GM18526 (cell line): ENCODE results near the gene DMGDH.

Experiments
- POLR2A ChIP-seq: IDR thresholded peaks from 3 replicates; pipeline ENCODE4 v1.6.1; 2011; ENCODE audit not compliant: insufficient read length; ENCODE audit errors: extremely low read depth

Gene DMGDH

GRCh38 chr5:79032031-79032695 is 37.3 kb downstream of the DMGDH start:
- TF ChIP-seq POLR2A: no peak

GRCh38 chr5:79031485-79031867 is 38.0 kb downstream of the DMGDH start:
- TF ChIP-seq POLR2A: no peak

GRCh38 chr5:79030663-79031484 is 38.6 kb downstream of the DMGDH start:
- TF ChIP-seq POLR2A: no peak

GRCh38 chr5:79025054-79025472 is 44.4 kb downstream of the DMGDH start:
- TF ChIP-seq POLR2A: no peak

- no peak for TF ChIP-seq POLR2A
Measured at GRCh38 chr5:79023947-79024346, 45.5 kb downstream of the DMGDH start.

GRCh38 chr5:79023348-79023747 is 46.1 kb downstream of the DMGDH start:
- no peak for TF ChIP-seq POLR2A

- TF ChIP-seq POLR2A: no peak
Measured at GRCh38 chr5:79022771-79023170, 46.7 kb downstream of the DMGDH start.

- no peak for TF ChIP-seq POLR2A
Measured at GRCh38 chr5:79021753-79022152, 47.7 kb downstream of the DMGDH start.

- no peak for TF ChIP-seq POLR2A
Measured at GRCh38 chr5:79020861-79021561, 48.5 kb downstream of the DMGDH start.

GRCh38 chr5:79014631-79015030 is 54.8 kb downstream of the DMGDH start:
- no peak for TF ChIP-seq POLR2A

GRCh38 chr5:79011869-79012268 is 57.6 kb downstream of the DMGDH start:
- no peak for TF ChIP-seq POLR2A

GRCh38 chr5:79011219-79011836 is 58.1 kb downstream of the DMGDH start:
- no peak for TF ChIP-seq POLR2A

GRCh38 chr5:79008362-79008761 is 61.1 kb downstream of the DMGDH start:
- no peak for TF ChIP-seq POLR2A

- TF ChIP-seq POLR2A: no peak
Measured at GRCh38 chr5:79007872-79008271, 61.6 kb downstream of the DMGDH start.

GRCh38 chr5:79005936-79006631 is 63.4 kb downstream of the DMGDH start:
- TF ChIP-seq POLR2A: no peak
